Mammary epithelial cell (primary cell): ENCODE results near the gene ARSB.

Experiments
- CTCF ChIP-seq, 2 donors: IDR thresholded peaks in 1 of 2; conservative IDR thresholded peaks in 1 of 2; 2 replicates each; pipeline ENCODE4 v1.5.1; 2011 to 2012; ENCODE audit warnings: inconsistent platforms in 2 of 2, low read length in 2 of 2, mild to moderate bottlenecking in 2 of 2, control low read depth in 1 of 2, low read depth in 1 of 2; ENCODE audit not compliant: insufficient read depth in 1 of 2; ENCODE audit errors: extremely low read depth in 1 of 2
- EZH2 ChIP-seq: IDR thresholded peaks from 2 replicates; pipeline ENCODE4 v1.6.1; 2012; ENCODE audit warnings: low read length, inconsistent platforms, borderline replicate concordance

GRCh38 chr5:78993165-78993564 lies 8.1 kb upstream of the ARSB start:
- TF ChIP-seq CTCF (conservative IDR thresholded peaks at IDR 0.05 in 1 of 2, IDR thresholded peaks at IDR 0.05 in 1 of 2; ENCODE audit: extremely low read depth in 1 of 2, insufficient read depth in 1 of 2, low read depth in 1 of 2, low read length in 2 of 2) (no peak), EZH2 (no peak)
